Dermis blood vessel endothelial cell (primary cell): ENCODE data around the gene ZNF687. TPM values are rescaled to one million over a fixed set of nuclear protein-coding genes. Genes with fewer than 3 reads are reported as not detected.
"Not testable (repeated sequence)": the region's sequence is repeated elsewhere in the genome, so short reads cannot be mapped to it uniquely, and the experiment has no call there.

Experiments used
- DNase-seq: peaks from one replicate; pipeline ENCODE4 v3.0.0; 2010
- total RNA-seq: library from RNA; depleted of rRNA; stranded (reverse); fragments of >200 nt; gene quantifications from 2 replicates; pipeline ENCODE4 v1.2.3, GENCODE V29; 2014

ZNF687 gene, protein sequence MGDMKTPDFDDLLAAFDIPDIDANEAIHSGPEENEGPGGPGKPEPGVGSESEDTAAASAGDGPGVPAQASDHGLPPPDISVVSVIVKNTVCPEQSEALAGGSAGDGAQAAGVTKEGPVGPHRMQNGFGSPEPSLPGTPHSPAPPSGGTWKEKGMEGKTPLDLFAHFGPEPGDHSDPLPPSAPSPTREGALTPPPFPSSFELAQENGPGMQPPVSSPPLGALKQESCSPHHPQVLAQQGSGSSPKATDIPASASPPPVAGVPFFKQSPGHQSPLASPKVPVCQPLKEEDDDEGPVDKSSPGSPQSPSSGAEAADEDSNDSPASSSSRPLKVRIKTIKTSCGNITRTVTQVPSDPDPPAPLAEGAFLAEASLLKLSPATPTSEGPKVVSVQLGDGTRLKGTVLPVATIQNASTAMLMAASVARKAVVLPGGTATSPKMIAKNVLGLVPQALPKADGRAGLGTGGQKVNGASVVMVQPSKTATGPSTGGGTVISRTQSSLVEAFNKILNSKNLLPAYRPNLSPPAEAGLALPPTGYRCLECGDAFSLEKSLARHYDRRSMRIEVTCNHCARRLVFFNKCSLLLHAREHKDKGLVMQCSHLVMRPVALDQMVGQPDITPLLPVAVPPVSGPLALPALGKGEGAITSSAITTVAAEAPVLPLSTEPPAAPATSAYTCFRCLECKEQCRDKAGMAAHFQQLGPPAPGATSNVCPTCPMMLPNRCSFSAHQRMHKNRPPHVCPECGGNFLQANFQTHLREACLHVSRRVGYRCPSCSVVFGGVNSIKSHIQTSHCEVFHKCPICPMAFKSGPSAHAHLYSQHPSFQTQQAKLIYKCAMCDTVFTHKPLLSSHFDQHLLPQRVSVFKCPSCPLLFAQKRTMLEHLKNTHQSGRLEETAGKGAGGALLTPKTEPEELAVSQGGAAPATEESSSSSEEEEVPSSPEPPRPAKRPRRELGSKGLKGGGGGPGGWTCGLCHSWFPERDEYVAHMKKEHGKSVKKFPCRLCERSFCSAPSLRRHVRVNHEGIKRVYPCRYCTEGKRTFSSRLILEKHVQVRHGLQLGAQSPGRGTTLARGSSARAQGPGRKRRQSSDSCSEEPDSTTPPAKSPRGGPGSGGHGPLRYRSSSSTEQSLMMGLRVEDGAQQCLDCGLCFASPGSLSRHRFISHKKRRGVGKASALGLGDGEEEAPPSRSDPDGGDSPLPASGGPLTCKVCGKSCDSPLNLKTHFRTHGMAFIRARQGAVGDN
- total RNA-seq: 12.6 and 16.6 TPM in 2 replicates

DNA sequence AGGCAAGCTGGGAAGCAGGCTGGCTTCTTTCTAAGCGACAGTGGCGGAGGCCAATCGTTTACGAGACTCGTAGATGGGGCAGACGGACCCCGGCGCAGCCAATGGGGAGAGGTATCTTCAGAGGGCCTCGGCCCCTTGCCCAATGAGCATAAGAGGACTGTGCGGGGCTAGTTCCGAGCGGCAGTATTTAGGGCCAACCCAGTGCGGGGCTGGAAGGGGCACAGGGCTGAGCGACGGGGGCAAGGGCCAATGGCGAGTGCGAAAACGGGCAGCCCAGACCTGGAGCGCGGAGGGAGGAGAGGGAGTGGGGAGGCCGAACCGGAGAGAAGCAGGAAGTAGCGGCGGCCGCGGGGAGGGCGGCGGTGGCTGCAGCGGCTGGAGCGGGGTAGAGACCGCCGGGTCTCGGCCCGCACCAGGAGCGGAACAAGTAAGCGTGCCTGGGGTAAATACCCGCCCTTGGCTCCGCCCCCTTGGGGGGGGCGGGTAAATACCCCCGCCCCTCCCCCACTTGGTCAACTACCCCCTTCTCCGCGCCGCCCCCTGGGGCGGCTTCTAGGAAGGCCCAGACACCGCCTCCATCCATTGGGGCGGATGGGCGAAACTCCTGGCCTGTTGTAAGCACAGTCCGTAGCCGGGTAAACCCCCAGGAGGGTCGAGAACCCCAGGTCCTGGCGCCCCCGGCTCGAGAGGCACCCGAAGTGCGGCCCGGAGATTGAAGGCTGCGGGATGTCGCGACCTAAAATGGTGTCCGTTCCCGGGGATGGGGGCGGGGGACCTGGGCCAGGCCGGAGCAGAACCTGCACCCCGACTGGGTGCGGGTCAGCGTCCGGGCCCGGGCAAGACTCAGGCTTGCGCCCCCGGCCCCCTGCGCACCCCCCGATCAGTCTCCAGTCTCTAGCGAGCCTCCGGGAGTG lies at the start of gene ZNF687:
TSS of gene ZNF687 (plus strand) at position 331 of the 914 bp plus-strand sequence. CDS start 3,993 bp downstream, outside the sequence.
- DNase-seq: peak; percentile 100

DNA sequence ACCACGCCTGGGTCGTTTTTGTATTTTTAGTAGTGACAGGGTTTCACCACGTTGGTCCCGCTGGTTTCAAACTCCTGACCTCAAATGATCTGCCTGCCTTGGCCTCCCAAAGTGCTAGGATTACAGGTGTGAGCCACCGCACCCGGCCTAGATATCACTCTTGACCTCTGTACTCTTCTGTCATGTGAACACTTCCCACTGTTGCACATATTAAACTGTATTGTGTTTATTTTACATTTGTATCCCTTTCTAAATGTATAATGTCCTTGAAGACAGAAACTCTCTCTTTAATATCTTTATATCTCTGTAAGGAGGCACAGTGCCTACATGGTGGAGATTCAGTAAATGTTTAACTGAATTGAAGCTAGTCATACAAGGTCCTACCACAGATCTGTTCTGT lies 46.9 kb upstream of the ZNF687 start:
- DNase-seq: no peak

DNA sequence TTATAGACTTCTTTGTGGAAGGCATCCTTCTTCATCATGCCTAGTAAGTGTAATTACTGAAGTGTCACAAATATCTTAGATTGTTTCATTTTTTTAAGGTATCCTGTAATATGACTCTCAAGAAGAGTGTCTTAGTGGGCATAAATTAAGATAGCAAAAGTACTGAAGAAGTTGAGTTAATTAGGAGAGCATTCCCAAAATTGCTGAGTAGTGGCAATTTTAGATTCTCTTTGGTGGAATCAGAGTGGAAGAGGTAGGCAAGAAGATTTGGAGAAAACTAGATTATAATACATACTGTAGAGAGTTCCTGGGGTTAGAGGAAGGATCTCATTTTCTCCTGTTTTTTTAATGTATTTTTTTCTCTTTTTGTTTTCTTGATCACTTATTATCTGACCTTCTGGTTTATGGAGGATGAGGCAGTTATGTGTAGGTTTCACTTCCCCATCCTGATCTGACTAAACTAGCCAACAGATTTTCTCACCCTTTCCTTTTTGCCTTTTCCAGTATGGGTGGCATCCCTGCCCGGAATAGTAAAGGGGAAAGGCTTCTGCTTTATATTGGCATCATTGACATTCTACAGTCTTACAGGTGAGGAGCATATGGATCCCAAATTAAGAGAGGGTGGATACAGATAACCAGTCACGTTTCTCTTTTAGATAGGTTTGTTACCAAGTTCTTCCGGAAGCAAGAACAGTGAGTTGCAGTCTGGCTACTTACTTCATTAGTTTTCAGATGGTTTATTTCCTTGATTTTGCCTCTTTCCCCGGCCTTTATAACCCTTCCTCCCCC lies 44.2 kb upstream of the ZNF687 start:
- no peak for DNase-seq

DNA sequence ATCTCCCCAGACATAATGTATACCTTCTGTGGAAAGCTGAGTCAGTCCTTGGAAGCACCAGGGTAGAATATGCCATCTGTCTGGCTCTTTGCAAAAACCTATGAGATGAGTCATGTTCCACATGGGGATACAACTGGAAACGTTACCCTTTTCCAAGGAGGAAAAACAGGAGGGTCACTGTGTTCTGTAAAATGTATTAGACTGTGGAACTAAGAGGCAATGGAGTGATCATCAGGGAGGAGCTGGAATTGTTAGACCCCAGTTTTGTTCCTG lies 43.7 kb upstream of the ZNF687 start:
- DNase-seq: peak; percentile 66

DNA sequence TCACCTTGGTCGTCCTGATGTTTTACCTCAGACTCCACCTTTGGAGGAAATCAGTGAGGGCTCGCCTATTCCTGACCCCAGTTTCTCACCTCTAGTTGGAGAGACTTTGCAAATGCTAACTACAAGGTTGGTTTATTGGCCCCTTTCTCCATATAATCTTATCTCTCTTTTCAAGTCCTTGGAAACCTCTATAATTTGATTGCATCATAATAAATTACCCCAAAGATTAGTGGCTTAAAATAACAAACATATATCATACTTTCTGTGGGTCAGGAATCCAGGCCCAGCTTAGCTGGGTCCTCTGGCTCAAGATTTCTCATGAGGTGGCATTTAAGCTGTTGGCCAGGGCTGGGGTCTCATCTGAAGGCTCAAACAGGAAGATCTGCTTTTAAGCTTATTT lies 39.7 kb upstream of the ZNF687 start:
- DNase-seq: no peak

DNA sequence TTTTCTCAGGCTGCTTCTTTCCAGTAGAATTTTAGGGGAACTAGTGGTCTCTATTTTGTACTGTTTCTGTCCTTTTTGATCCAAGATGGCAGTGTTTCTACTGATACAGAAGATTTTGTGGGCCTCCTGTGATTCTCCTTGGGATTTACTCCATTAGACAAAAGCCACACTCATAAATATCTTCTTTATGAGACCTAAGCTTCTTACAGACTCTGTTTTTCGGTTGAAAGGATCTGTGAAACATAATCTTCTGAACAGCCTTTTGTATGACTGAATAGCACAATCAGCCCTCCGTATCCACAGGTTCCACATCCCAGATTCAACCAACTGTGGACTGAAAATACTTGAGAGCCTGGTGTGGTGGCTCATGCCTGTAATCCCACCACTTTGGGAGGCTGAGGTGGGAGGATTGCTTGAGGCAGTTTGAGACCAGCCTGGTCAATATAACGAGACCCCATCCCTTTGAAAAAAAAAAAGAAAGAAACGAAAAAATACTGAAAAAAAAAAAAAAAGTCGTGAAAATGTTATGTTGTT lies 38.3 kb upstream of the ZNF687 start:
- no peak for DNase-seq

DNA sequence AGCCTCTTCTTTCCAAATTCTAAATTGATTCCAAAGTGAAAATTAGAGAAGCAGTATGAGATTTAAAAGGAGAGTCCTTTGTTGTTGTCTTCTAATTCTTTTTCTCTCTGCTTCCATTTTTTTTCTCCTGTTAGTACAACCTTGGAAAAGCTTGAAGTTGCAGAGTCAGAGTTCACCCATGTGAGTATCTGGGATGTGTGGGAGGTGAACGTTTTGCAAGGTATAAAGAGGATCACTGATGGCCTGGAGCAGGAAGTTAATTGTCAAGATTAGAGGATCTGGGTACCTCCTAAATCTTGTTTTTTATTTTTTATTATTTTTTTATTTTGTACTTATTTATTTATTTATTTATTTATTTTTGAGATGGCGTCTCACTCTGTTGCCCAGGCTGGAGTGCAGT lies 35.3 kb upstream of the ZNF687 start:
- DNase-seq: no peak

DNA sequence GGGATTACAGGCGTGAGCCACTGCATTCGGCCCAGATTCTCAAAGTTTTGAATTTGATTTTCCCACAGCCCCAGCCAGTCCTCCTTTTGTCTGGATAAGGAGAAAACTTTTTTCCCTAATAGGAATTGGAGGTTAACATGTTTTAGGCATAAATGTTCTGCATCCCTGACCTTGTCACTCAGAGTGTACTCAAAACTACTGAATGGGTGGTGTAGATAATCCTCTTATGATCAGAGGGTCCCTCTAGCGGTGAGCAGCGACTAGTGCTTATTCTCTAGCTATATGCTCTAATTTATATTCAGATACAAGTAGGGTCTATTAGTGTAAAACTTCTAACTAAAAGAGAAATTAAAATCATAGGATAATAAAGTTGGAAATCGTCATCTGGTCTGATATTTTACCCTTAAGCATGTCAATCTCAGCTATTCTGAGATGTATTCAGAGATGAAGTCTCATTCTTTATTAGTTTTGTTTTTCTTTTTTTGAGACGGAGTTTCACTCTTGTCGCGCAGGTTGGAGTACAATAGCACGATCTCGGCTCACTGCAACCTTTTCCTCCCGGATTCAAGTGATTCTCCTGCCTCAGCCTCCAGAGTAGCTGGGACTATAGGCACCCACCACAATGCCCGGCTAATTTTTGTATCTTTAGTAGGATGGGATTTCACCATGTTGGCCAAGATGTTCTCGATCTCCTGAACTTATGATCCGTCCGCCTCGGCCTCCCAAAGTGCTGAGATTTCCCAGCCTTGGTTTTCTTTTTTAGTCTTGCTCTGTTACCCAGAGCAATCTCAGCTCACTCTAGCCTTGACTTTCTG lies 30.2 kb upstream of the ZNF687 start:
- peak; percentile 88 for DNase-seq

DNA sequence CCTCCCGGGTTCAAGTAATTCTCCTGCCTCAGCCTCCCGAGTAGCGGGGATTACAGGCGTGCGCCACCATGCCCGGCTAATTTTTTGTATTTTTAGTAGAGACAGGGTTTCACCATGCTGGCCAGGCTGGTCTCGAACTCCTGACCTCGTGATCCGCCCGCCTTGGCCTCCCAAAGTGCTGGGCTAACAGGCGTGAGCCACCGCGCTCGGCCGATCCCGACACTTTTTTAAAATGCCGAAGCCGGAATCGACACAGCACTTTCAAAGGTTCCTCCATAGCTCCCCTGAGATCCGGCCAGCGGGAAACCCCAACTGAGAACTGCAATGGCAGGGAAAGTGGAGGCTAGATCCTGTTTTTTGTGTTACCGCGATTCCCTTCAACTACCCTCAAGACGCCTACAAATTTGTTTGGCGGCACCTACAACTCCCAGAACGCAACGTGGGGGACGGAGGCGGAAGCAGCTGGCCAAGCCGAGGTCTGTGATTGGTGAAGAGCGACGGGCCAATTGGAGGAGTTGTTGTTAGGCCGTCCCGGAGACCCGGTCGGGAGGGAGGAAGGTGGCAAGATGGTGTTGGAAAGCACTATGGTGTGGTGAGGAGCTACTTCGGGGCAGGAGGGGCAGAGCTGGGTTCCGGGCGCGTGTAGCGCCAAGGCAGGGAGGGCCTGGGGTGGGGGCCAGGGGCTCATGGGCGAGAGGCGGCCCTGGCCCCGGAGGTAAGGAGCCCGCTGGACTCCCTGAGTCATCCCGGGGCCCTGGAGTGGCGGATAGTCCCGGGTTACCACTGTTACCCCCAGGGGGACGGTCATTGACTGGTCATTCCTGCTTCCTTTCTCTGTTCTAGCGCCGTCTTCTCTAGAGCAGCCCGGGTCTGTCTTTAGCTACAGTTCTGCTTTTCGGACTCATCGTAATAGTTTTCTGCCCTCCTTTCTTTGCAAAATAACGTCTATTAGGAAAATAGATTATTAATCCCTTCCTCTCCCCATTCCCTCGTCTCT lies 27.6 kb upstream of the ZNF687 start, which contains the start of gene PSMD4:
TSS of gene PSMD4 (plus strand) at position 518 of the 997 bp plus-strand sequence. CDS start at position 567, 49 bp downstream.
- peak; percentile 99 for DNase-seq

DNA sequence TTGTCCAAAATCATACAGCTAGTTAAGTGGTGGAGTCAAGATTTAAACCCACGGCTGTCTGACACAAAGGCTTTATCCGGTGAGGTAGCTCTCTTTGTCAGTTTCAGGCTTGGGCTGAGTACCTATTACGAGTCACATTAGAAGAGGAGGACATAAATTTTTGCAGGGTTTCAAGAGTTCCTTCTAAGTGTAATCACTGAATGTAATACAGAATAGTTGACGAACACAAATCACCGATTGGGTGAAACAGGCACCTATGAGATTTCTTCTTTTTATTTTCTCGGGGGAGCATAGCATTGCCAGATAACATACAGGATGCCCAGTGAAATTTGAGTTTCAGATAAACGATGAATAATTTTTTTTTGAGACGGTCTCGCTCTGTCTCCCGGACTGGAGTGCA lies 26.7 kb upstream of the ZNF687 start:
- DNase-seq: peak; percentile 39

DNA sequence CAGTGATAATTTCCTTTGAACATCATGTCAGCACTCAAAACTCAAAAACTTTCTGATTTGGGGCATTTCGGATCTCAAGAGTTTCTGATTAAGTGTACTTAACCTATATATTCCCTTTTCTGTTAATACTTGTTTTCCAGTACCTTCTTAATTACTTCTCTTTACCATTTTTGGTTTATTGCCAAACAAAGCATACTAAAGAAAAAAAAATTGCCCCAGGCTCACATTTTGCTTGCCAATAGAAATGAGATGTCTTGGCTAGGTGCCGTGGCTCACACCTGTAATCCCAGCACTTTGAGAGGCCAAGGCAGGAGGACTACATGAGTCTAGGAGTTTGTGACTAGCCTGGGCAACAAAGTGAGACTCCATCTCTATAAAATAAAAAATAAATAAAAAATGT lies 22.7 kb upstream of the ZNF687 start:
- no peak for DNase-seq

DNA sequence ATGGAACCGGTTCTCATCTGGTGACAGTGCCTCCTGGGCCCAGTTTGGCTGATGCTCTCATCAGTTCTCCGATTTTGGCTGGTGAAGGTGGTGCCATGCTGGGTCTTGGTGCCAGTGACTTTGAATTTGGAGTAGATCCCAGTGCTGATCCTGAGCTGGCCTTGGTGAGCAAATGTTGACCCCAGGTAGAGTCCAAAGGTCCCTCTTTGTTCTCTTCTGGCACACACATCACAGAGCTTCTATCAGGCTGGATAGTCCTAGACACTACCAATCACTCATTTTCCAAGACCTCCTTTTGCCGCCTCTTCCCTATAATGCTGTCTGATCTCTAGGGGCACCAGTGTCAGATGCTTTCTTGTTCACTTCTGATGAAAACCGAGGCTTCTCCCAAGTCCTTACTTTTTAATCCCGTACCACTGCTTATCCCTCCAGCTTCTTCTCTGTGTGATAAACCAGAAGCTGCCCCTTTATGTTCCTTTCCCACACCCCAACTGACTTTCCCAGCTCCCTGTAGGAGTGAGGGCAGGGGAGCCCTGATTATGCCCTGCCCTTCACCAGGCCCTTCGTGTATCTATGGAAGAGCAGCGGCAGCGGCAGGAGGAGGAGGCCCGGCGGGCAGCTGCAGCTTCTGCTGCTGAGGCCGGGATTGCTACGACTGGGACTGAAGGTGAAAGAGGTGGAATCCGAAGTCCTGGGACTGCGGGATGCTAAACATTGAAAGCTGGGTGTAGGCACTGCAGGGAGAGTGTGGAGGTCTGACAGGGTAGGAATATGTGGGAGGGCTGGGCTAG lies 16.5 kb upstream of the ZNF687 start:
- no peak for DNase-seq

DNA sequence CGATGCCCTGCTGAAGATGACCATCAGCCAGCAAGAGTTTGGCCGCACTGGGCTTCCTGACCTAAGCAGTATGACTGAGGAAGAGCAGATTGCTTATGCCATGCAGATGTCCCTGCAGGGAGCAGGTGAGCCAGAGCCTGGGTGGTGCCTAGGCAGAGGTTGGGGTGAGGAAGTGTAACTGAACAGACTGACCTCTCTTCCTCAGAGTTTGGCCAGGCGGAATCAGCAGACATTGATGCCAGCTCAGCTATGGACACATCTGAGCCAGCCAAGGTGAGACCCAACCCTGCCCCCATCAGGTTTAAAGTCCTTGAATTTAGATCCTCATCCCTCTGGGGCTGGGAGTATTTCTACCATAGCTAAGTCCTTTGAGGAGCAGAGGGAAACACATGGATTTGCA lies 15.8 kb upstream of the ZNF687 start:
- no peak for DNase-seq

DNA sequence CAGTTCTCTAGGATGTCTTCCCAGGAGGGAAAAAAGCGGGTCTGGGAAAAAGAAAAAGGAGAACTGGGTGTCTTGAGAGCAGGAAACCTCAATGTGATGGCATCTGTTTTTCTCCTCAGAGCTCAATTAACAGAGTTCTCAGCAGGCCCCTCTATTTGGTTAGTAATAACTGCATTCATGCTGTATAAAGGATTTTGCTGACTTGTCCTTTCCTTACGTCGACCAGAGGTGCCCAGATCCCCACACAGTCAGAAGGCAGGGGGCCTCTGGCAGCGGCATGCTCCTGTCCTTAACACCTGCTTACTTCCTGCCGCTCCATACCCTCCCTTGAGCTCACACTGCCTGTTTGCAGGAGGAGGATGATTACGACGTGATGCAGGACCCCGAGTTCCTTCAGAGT lies 15.3 kb upstream of the ZNF687 start:
- no peak for DNase-seq

DNA sequence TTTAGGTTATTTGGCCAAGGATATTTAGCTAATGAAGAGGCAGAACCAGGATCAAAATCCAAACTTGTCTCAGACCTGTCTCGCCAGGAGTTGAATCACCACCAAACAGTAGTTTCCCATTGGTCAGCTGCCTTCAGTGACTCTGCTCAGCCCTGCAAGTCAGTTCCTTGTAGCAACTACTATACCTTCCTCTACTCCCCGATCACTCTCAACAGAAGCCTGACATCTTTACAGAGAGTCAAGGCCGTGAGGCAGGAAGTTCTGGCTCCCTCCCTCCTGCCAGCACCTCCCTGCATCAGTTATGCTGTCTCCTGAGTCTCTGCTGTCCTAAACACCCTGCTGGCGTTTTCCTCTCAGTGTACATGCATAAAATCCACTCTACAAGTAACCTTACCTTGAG lies 14.3 kb upstream of the ZNF687 start:
- no peak for DNase-seq

DNA sequence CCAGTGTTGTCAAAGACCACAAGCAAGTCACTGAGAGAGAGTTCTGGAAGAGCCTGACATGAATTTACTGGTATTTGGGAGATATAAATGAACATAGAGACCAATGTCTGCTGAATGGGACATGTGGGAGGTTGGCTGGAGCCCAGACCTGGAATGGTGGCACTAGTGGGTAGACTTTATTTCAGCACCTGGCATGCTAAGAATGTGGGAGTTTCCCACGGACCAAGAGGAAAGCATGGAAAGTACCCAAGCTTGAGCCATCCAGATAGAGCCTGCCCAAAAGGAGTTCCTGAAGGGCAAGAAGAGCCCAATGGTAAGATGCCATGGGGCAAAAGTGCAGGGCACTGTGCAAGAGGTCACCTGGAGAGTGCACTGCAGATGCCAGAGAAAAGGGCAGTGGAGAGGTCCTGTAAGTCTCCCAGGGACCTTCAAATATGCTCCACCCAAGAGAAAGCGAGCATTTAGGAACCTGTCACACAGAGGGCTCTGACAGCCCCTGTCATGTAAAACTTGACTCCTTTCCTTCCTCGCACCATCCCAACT lies 8.1 kb upstream of the ZNF687 start:
- no peak for DNase-seq

DNA sequence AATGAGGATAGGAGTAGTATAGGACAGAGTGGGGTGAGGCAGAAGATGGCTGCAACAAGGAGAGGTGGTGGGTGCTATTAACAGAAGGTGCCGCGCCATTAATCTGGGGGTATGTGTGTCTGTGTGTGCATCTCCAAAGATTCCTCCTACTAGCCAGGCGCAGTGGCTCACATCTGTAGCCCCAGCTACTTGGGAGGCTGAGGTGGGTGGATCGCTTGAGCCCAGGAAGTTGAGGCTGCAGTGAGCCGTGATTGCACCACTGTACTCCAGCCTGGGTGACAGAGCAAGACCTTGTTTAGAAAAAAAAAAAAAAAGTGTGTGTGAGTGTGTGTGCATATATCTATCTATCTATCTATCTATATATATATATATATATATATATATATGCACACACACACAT lies 6.8 kb upstream of the ZNF687 start:
- not testable (repeated sequence) for DNase-seq

DNA sequence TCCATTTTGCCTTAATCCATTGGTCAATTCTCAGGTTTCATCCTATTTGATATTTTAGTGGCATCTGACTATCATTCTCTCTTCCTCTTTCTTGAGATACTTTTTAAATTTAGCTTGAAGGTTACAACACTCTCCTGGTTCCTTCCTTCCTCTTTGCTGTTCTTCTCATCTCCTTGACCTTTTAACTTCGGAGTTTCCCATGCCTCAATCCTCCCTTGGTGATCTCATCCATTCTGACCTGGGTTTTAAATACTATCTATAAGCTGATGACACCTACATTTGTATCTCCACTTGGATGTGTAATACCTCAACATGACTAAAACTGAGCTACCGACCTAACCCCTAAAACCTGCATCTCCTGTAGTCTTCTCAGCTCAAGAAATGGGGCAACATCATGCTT lies 4.8 kb upstream of the ZNF687 start:
- no peak for DNase-seq
